Measurements from ENCODE around the gene GARIN5A. TPM values are rescaled to one million over a fixed set of nuclear protein-coding genes. Genes with fewer than 3 reads are reported as not detected.
"Not testable (repeated sequence)": the region's sequence is repeated elsewhere in the genome, so short reads cannot be mapped to it uniquely, and the experiment has no call there.

GARIN5A gene
- total RNA-seq, 1 donor from 2014 or later = 2.0 TPM

- Mint-ChIP-seq H3K27ac (ENCODE audit: unreplicated experiment) (no peak overlapping the region), H3K36me3 (ENCODE audit: unreplicated experiment) (peaks cover 10% of the 10 kb centered on the region), H3K27me3 (ENCODE audit: unreplicated experiment) (no peaks in the 10 kb centered on the region), H3K4me3 (ENCODE audit: unreplicated experiment) (peak overlapping the region; percentile 96), H3K4me1 (ENCODE audit: unreplicated experiment) (peaks cover 16% of the 10 kb centered on the region), H3K9me3 (ENCODE audit: unreplicated experiment) (no peaks in the 10 kb centered on the region)
- no peak for DNase-seq (ENCODE audit: extremely low spot score, unreplicated experiment)
- TF ChIP-seq, protein P1, sequence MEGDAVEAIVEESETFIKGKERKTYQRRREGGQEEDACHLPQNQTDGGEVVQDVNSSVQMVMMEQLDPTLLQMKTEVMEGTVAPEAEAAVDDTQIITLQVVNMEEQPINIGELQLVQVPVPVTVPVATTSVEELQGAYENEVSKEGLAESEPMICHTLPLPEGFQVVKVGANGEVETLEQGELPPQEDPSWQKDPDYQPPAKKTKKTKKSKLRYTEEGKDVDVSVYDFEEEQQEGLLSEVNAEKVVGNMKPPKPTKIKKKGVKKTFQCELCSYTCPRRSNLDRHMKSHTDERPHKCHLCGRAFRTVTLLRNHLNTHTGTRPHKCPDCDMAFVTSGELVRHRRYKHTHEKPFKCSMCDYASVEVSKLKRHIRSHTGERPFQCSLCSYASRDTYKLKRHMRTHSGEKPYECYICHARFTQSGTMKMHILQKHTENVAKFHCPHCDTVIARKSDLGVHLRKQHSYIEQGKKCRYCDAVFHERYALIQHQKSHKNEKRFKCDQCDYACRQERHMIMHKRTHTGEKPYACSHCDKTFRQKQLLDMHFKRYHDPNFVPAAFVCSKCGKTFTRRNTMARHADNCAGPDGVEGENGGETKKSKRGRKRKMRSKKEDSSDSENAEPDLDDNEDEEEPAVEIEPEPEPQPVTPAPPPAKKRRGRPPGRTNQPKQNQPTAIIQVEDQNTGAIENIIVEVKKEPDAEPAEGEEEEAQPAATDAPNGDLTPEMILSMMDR (IDR thresholded peaks at IDR 0.05) = no peak
These were observed 1.3 kb upstream of the GARIN5A start for GRCh38 chr19:50477751-50478515.

DNA sequence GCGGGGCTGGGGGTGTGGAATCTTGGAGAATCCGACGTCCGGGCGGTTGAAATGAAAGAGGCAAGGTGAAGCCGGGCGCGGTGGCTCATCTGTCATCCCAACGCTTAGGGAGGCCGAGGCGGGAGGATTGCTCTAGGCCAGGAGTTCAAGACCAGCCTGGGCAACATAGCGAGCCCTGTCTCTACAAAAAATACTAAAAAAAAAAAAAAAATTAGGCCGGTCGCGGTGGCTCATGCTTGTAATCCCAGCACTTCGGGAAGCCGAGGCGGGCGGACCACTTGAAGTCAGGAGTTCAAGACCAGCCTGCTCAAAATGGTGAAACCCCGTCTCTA lies 225 bp upstream of the GARIN5A start:
- Mint-ChIP-seq H3K36me3 (ENCODE audit: unreplicated experiment) (peaks cover 8% of the 10 kb centered on the region), H3K9me3 (ENCODE audit: unreplicated experiment) (no peaks in the 10 kb centered on the region), H3K4me3 (ENCODE audit: unreplicated experiment) (peak overlapping the region; percentile 96), H3K4me1 (ENCODE audit: unreplicated experiment) (peaks cover 16% of the 10 kb centered on the region), H3K27ac (ENCODE audit: unreplicated experiment) (peak overlapping the region; percentile 81), H3K27me3 (ENCODE audit: unreplicated experiment) (no peaks in the 10 kb centered on the region)
- TF ChIP-seq, protein P1 (IDR thresholded peaks at IDR 0.05) = no peak
- DNase-seq (ENCODE audit: extremely low spot score, unreplicated experiment) = no peak

DNA sequence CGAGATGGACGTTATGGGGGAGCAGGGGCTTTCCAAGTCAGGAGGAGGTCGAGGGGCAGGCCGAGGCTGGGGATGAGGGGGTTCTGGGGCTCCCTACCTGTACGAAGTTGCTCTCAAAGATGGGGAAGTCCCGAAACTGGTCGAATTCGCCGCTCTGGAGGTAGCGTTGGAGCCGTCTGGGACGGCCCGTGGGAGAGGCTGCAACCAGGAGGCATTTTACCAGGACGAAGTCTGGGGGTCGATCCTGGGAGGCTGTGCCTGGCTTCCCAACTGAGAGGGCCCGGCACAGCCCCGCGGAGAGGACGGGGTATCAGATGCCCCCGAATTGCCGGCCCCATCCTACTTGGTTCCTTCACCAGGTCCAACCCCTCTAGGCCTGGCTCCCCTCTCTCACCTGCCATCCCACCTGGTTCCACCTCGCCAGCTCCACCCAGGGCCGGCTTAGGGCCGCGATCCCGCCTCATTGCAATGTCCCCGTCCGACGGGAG lies 868 bp downstream of the GARIN5A start:
- peaks cover 5% of the 10 kb centered on the region for H3K36me3 Mint-ChIP-seq (ENCODE audit: unreplicated experiment)
- DNase-seq (ENCODE audit: extremely low spot score, unreplicated experiment) = no peak
- no peaks in the 10 kb centered on the region for H3K9me3 Mint-ChIP-seq (ENCODE audit: unreplicated experiment)
- TF ChIP-seq, protein P1 (IDR thresholded peaks at IDR 0.05) = no peak
- peak overlapping the region; percentile 96 for H3K4me3 Mint-ChIP-seq (ENCODE audit: unreplicated experiment)
- peak overlapping the region; percentile 60 for H3K27ac Mint-ChIP-seq (ENCODE audit: unreplicated experiment)
- no peaks in the 10 kb centered on the region for H3K27me3 Mint-ChIP-seq (ENCODE audit: unreplicated experiment)
- peaks cover 16% of the 10 kb centered on the region for H3K4me1 Mint-ChIP-seq (ENCODE audit: unreplicated experiment)

GRCh38 chr19:50475101-50475568 lies 1.5 kb downstream of the GARIN5A start:
- Mint-ChIP-seq H3K36me3 (ENCODE audit: unreplicated experiment) (peaks cover 5% of the 10 kb centered on the region), H3K4me1 (ENCODE audit: unreplicated experiment) (peaks cover 16% of the 10 kb centered on the region), H3K27ac (ENCODE audit: unreplicated experiment) (peak overlapping the region; percentile 36), H3K27me3 (ENCODE audit: unreplicated experiment) (no peaks in the 10 kb centered on the region), H3K9me3 (ENCODE audit: unreplicated experiment) (no peaks in the 10 kb centered on the region), H3K4me3 (ENCODE audit: unreplicated experiment) (peak overlapping the region; percentile 45)
- TF ChIP-seq, protein P1 (IDR thresholded peaks at IDR 0.05) = no peak
- DNase-seq (ENCODE audit: extremely low spot score, unreplicated experiment) = no peak

- not testable (repeated sequence) for H3K27ac Mint-ChIP-seq (ENCODE audit: unreplicated experiment); H3K4me3 Mint-ChIP-seq (ENCODE audit: unreplicated experiment); H3K9me3 Mint-ChIP-seq (ENCODE audit: unreplicated experiment); DNase-seq (ENCODE audit: extremely low spot score, unreplicated experiment); H3K27me3 Mint-ChIP-seq (ENCODE audit: unreplicated experiment); H3K36me3 Mint-ChIP-seq (ENCODE audit: unreplicated experiment)
- H3K4me1 Mint-ChIP-seq (ENCODE audit: unreplicated experiment) = peaks cover 16% of the 10 kb centered on the region
These were observed 3.3 kb downstream of the GARIN5A start for GRCh38 chr19:50473336-50473735.

Measured in osteocyte (in vitro differentiated cells).